NCI-H2196 (cell line): ENCODE measurements around the gene FANCC.

Experiments
- DNase-seq: peaks from one replicate; lab custom pipeline; 2025; ENCODE audit not compliant: unreplicated experiment; lab: John Stamatoyannopoulos, UW

Gene FANCC

DNA sequence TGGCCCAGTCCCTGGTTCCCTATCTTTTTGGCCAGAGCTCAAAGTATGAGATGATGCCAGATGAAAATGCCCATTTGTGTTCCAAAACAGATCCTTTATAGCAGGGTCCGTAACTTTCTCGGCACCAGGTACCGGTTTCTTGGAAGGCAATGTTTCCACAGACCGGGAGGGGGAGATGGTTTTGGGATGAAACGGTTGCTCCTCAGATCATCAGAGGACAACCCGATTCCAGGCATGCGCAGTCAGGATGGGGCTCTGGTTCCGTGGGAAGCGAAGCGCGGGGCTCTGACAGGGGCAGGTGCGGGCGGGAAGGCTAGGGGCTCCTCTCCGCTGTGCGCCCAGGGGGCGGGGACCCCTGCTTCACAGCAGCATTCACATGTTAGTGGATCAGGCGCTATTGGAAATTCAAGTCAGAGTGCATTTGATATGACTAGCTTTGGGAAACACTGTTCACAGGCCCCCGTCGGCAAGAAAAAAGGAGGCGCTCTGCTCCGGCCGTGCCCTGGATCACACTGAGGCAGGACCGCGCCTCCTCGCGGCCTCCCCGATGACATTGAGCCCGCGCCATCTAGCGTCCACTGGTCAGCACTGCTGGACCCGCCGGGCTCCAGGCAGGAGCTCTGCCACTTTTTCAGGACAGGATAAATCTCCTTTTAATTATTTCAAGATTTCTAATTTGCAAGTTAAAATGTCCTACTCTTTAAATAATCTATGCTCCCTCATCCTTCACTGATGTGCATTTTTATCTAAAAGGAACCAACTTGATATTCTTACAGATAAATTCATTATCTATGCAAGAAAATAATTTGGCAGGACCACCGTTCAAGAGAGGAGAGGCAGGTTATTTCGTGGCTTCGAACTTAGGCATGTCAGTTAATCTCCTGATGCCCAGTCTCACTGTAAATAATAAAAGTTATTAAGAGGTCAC is 190.0 kb downstream of the FANCC start:
- DNase-seq = peak; percentile 82

DNA sequence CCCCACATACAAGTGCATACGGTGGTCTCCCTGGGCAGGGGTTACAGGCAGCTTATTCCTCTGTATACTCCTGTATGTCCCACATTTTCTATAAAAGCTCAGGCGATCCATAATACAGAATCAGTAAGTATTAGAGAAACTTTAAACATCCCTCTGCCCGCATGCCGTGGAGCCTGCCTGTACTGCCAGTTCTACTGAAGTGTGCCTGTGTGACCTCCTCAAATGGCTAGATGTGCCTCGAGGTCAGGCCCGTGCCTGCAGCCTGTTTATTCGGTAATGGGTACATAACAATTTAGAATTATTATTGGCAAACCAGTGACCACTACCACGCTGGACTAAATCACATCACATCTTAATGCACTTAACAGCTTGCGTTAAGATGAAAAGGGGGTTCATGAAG is 190.8 kb downstream of the FANCC start:
- no peak for DNase-seq

DNA sequence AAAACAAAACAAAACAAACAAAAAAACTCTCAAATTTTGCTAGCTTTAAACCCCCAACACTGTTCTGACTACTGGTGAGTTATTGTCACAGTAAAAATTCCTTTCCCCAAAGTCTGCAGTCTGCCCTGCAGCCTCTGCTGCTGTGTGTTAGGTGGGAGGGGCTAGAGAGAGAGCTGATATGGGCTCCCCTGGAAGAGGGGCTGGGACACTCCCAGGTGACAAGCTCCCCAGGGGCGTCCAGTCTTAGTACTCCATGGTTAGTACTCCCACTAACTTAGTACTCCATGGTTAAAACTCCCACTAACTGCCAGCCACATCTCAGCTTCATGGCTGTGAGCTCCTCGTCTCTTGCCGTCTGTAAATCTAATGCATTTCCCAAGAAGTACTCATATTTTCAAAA is 191.9 kb downstream of the FANCC start:
- no peak for DNase-seq

- DNase-seq = no peak
Measured at GRCh38 chr9:95124582-95125367, 192.7 kb downstream of the FANCC start.

GRCh38 chr9:95120781-95121370 is 196.6 kb downstream of the FANCC start:
- DNase-seq = no peak

GRCh38 chr9:95118596-95118995 is 198.9 kb downstream of the FANCC start:
- DNase-seq = no peak

- DNase-seq = peak; percentile 32
Measured at GRCh38 chr9:95116808-95117204, 200.7 kb downstream of the FANCC start.

- no peak for DNase-seq
Measured at GRCh38 chr9:95116002-95116807, 201.3 kb downstream of the FANCC start.

DNA sequence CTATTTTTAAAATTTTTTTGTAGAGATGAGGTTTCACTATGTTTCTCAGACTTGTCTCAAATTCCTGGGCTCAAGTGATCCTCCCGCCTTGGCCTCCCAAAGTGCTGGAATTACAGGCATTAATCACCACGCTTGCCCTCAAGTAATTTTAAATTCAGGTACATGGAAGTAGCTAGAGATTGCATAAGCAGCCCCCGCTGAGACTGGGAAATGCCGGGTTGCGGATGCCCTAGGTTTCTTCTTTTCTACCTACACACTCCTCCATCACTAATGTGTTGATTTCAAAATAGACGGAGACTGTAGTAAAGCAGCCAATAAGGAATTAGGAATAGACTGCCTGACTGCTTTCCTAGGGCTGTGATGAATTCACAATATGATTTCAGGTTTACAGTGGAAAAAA is 202.4 kb downstream of the FANCC start:
- DNase-seq = no peak

GRCh38 chr9:95112436-95113280 is 204.9 kb downstream of the FANCC start:
- no peak for DNase-seq

GRCh38 chr9:95111716-95112115 is 205.8 kb downstream of the FANCC start:
- DNase-seq = no peak

- DNase-seq = no peak
Measured at GRCh38 chr9:95110921-95111525, 206.5 kb downstream of the FANCC start.

DNA sequence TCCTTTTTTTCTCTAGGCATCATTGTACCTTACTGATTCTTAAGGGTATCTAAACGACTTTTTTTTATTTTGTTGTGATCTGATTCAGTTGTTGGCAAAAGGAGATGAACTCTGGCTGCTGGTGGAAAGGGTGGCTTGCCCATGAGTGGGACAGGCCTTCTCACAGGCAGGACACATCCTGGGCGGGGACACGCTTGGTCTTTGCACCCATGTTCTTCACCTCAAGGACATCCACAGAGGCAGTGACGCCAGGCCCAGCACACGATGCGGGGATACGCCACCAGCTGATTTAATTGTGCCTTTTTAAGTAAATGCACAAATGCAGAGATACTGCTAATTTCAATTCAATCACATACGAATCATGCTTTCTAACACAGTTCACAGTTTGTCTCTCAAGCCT is 208.1 kb downstream of the FANCC start:
- DNase-seq = no peak

DNA sequence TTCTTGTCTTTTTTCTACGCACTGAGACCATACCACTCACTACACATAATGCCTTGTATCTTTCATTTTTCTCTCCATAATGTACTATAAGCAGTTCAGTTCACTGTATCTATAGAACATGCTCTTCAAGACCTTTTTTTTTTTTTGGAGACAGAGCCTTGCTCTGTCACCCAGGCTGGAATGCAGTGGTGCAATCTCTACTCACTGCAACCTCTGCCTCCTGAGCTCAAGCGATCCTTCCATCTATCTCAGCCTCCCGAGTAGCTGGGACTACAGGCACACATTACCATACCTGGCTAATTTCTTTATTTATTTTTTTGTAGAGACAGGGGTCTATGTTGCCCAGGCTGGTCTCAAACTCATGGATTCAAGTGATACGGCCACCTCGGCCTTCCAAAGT is 208.7 kb downstream of the FANCC start:
- DNase-seq = no peak

GRCh38 chr9:95107976-95108375 is 209.5 kb downstream of the FANCC start:
- no peak for DNase-seq

DNA sequence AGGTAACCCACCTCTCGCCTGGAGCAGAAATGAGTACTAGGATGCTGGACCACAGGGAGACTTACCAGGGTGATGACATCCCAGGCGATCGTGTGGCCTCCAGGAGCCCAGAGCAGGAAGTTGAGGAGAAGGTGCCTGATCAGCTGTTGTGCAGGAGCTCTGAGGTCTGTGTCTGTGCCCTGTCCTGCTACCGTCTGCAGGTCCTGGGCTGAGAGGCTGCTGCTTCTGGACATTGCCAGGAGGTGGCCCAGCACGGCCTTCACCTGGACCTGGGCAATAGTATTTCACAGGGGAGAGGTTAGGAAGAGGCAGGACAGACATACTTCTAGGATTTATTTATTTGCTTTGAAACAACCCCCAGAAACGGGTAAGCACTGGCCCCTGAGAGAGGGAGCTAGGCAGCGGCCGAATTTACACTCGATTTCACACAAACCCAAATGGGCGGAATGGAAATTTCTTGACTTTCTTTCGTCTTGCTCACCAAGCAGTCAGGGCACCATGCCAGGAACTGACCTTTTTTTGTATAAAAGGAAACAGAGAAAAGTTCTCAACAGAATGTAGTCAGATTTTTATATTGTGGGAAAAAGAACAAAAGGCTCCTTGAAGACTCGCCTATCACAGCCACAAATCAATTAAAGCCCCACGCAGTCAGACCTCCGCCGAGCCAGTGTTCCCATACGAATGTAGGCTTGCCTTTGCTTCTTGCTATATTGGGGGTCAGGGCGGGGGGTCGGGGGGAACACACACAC is 210.3 kb downstream of the FANCC start:
- DNase-seq = no peak

DNA sequence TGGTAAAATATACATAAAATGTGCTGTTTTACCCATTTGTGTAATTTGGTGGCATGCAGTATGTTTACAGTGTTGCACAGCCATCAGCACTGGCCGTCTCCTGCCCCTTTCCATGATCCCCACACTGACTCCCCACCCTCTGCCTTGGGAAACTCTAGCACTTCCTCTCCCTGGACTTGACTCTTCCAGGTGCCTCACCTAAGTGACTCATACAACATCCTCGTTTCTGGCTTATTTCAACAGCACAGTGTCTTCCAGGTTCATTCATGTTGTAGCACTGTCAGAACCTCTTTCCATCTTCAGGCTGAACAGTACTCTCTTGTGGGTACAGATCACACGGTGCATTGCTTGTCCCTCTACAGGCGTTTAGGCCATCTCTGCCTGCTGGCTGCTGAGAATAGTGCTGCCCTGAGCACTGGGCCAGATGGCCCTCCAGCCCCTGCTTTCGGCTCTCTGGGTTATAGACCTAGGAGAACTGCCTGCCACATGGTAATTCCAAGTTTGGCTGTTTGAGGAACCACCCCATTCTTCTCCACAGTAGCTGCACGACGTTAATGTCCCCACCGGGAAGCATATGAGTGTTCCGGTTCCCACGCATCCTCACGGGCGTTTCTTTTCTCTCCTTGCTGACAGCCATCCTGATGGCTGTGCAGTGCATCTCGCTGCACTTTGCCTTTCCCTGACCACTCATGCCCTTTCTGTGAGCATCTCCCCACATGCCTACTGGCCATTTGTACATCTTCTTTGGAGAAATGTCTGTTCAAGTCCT is 211.8 kb downstream of the FANCC start:
- DNase-seq = no peak

- no peak for DNase-seq
Measured at GRCh38 chr9:95104980-95105379, 212.5 kb downstream of the FANCC start.
